Measurements from ENCODE around the gene JAKMIP2.

GRCh38 chr5:147565524-147565923, 217.0 kb downstream of the JAKMIP2 start:
- TF ChIP-seq POLR2A (IDR thresholded peaks at IDR 0.05) (no peak), CTCF (IDR thresholded peaks at IDR 0.05 in 8 of 11, conservative IDR thresholded peaks at IDR 0.05 in 3 of 11) (no peak)

All from spleen (tissue), 7 donors.